ENCODE data around the gene TSPAN4.

GRCh38 chr11:904380-904779, 61.7 kb downstream of the TSPAN4 start:
- TF ChIP-seq CTCF (IDR thresholded peaks at IDR 0.05) = no peak
- no peak for TF ChIP-seq POLR2A (IDR thresholded peaks at IDR 0.05)

Data from testis (tissue), 2 donors.